ENCODE measurements around the gene ADAM12. TPM values are rescaled to one million over a fixed set of nuclear protein-coding genes. Genes with fewer than 3 reads are reported as not detected.

ADAM12 gene
- total RNA-seq, 1 experiment from 2014 or later = 16.8 TPM

DNA sequence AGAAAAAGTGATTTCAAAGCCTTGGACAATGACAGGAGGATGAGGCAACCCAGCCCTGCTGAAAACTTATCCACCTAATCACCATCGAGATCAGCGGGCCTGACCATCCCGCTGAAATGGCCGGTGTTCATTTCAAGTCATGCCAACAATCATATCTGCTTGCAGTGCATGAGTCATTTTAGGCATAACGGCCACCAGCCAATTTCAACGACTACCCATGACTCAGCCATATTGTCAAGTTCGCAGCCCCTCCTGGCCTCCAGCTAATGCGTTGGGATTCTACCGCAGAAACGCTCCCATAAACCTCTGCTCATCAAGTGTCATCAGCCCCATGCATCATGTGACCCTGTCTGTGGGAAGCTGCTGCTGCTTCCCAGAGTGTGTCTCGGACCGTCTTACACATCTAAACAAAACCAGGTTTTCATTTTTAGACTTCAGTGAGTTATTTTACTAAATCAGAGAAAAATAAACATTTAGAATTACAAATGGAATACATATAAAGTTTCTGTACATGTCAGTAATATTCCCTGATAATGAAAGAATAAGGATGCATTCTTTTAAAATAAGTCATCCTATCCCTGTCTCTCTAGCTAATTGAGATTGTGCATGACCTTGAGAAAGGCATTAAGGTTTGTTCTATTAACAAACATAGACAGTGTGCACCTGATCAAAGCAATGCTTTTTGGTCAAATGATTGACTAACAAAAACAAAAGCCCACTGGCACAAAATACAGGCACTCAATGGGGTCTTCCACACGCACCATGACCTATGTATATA is 188.9 kb downstream of the ADAM12 start:
- Histone ChIP-seq H3K36me3 (ENCODE audit: low read depth) (no peaks in the 10 kb centered on the region), H2AFZ (no peak overlapping the region), H3K27ac (peak overlapping the region; percentile 79), H3K9me2 (ENCODE audit: insufficient read depth) (no peaks in the 10 kb centered on the region), H3F3A (ENCODE audit: insufficient read depth, low read depth) (peaks cover 20% of the 10 kb centered on the region), H3K4me2 (peak overlapping the region; percentile 46), H3K27me3 (ENCODE audit: insufficient read depth, low read depth) (no peaks in the 10 kb centered on the region), H3K79me2 (ENCODE audit: low read depth) (no peaks in the 10 kb centered on the region), H3K4me1 (replicated peaks; ENCODE audit: insufficient read depth) (peaks cover 35% of the 10 kb centered on the region), H3K9me3 (ENCODE audit: insufficient read depth, low read depth) (no peaks in the 10 kb centered on the region), H3K4me3 (no peak overlapping the region), H4K20me1 (ENCODE audit: insufficient read depth) (no peaks in the 10 kb centered on the region)
- intact Hi-C loops (cut with micrococcal nuclease; ENCODE audit: unreplicated experiment) = loop anchor here (1.0 to 2.0 kb wide), 4 partner anchors 54 to 187 kb away; no protein-coding TSS in a partner anchor
- POLR2A ChIA-PET (ENCODE audit: unreplicated experiment) = no interaction called here
- BruUV-seq (replicated peaks) = TSS peak; percentile 39
- TF ChIP-seq, protein P1, sequence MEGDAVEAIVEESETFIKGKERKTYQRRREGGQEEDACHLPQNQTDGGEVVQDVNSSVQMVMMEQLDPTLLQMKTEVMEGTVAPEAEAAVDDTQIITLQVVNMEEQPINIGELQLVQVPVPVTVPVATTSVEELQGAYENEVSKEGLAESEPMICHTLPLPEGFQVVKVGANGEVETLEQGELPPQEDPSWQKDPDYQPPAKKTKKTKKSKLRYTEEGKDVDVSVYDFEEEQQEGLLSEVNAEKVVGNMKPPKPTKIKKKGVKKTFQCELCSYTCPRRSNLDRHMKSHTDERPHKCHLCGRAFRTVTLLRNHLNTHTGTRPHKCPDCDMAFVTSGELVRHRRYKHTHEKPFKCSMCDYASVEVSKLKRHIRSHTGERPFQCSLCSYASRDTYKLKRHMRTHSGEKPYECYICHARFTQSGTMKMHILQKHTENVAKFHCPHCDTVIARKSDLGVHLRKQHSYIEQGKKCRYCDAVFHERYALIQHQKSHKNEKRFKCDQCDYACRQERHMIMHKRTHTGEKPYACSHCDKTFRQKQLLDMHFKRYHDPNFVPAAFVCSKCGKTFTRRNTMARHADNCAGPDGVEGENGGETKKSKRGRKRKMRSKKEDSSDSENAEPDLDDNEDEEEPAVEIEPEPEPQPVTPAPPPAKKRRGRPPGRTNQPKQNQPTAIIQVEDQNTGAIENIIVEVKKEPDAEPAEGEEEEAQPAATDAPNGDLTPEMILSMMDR (conservative IDR thresholded peaks at IDR 0.05) = no peak
- no peak for TF ChIP-seq EZH2 (IDR thresholded peaks at IDR 0.05; ENCODE audit: low read depth)
- CTCF ChIA-PET = no interaction called here
- DNase-seq = peak; percentile 72 to 75

DNA sequence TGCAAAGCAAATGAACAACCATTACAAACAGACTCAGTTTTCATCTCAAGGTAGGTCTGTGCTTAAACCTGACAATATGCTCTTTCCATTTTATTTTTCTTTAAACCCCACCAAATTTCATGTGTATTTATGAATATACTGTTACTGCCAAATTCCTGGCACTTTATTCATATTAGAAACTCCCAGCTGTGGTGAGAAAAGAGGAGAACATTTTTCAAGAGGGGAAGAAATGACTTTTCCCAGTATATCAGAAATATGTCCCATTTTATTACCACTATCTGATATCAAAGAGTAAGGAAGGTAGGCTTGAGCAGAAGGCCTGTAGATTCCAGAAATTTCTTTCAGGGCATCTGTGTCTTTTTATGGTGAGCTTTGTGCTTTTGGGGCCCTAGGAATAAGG is 189.6 kb downstream of the ADAM12 start:
- Histone ChIP-seq H3K36me3 (ENCODE audit: low read depth) (no peaks in the 10 kb centered on the region), H3K27me3 (ENCODE audit: insufficient read depth, low read depth) (no peaks in the 10 kb centered on the region), H2AFZ (no peak overlapping the region), H3K79me2 (ENCODE audit: low read depth) (no peaks in the 10 kb centered on the region), H4K20me1 (ENCODE audit: insufficient read depth) (no peaks in the 10 kb centered on the region), H3K9me3 (ENCODE audit: insufficient read depth, low read depth) (no peaks in the 10 kb centered on the region), H3K27ac (peak overlapping the region; percentile 79), H3K9me2 (ENCODE audit: insufficient read depth) (no peaks in the 10 kb centered on the region), H3K4me3 (no peak overlapping the region), H3K4me2 (peak overlapping the region; percentile 46), H3F3A (ENCODE audit: insufficient read depth, low read depth) (peaks cover 14% of the 10 kb centered on the region), H3K4me1 (replicated peaks; ENCODE audit: insufficient read depth) (peaks cover 27% of the 10 kb centered on the region)
- POLR2A ChIA-PET (ENCODE audit: unreplicated experiment) = no interaction called here
- CTCF ChIA-PET = no interaction called here
- TF ChIP-seq EZH2 (IDR thresholded peaks at IDR 0.05; ENCODE audit: low read depth) = no peak
- TF ChIP-seq, protein P1 (conservative IDR thresholded peaks at IDR 0.05) = no peak
- TSS peak; percentile 9 for BruUV-seq (replicated peaks)
- intact Hi-C loops (cut with micrococcal nuclease; ENCODE audit: unreplicated experiment) = loop anchor here (1.0 to 2.0 kb wide), 4 partner anchors 55 to 188 kb away; no protein-coding TSS in a partner anchor
- DNase-seq = no peak

DNA sequence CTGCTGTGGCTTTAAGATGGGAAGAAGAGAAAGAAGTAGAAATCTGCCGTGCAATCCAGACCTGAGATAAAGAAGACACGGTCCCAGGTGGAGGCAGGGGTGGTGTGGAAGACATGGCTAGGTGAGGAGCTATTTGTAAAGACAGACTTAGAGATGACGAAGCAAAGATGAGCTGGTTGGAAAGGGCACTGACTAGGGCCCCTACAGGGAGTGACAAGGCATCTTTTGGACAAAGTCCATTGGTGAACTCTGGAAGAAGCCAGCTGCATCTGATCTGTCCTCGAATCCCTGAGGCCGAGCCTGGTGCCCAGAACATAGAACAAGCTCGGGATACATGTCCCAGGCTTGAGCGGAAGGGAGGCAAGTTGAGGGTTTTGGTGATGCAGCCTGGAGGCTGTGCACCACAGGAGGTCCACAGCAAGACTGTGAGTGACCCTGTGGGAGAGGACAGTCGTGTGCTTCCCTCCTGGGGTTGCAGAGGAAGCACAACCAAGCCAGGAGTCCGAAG is 191.2 kb downstream of the ADAM12 start:
- H3F3A ChIP-seq (ENCODE audit: insufficient read depth, low read depth) = peaks cover 12% of the 10 kb centered on the region; the same call in 1 of the 2 replicates
- POLR2A ChIA-PET (ENCODE audit: unreplicated experiment) = no interaction called here
- DNase-seq = no peak
- no peaks in the 10 kb centered on the region for H3K27me3 ChIP-seq (ENCODE audit: insufficient read depth, low read depth)
- no peaks in the 10 kb centered on the region for H4K20me1 ChIP-seq (ENCODE audit: insufficient read depth)
- H3K79me2 ChIP-seq (ENCODE audit: low read depth) = no peaks in the 10 kb centered on the region
- CTCF ChIA-PET = interaction anchor here (0.5 kb wide), 2 partner anchors 16 to 185 kb away, joined by 3 to 4 read pairs; no protein-coding TSS in a partner anchor
- no peak overlapping the region for H3K4me3 ChIP-seq
- H3K27ac ChIP-seq = no peak overlapping the region
- H3K4me1 ChIP-seq (replicated peaks; ENCODE audit: insufficient read depth) = peaks cover 18% of the 10 kb centered on the region
- no peaks in the 10 kb centered on the region for H3K9me3 ChIP-seq (ENCODE audit: insufficient read depth, low read depth)
- no peak overlapping the region for H2AFZ ChIP-seq
- H3K36me3 ChIP-seq (ENCODE audit: low read depth) = no peaks in the 10 kb centered on the region
- TF ChIP-seq, protein P1 (conservative IDR thresholded peaks at IDR 0.05) = no peak
- no peaks in the 10 kb centered on the region for H3K9me2 ChIP-seq (ENCODE audit: insufficient read depth)
- intact Hi-C loops (cut with micrococcal nuclease; ENCODE audit: unreplicated experiment) = no loop called here
- no TSS peak for BruUV-seq (replicated peaks)
- no peak overlapping the region for H3K4me2 ChIP-seq
